Activated CD4-positive, alpha-beta T cell treated with anti-CD3 and anti-CD28 coated beads, Interleukin-2, amount 10 ng/mL, durations not matched to agents 7 days and 5 days (primary cell): Measurements from ENCODE around the gene SEPHS1. TPM values are rescaled to one million over a fixed set of nuclear protein-coding genes. Genes with fewer than 3 reads are reported as not detected.
"Not testable (repeated sequence)": the region's sequence is repeated elsewhere in the genome, so short reads cannot be mapped to it uniquely, and the experiment has no call there.

Source experiments
- CTCF ChIA-PET: fragments of 350-600 bp; sonication (Branson Sonifier 250); formaldehyde crosslinking; loops from one replicate; lab custom pipeline; 2021; ENCODE audit warnings: antibody characterized with exemption; lab: Charles Lee
- POLR2A ChIA-PET: fragments of 350-600 bp; sonication (Branson Sonifier 250); formaldehyde crosslinking; loops from one replicate; lab custom pipeline; 2021; ENCODE audit warnings: antibody characterized with exemption; lab: Charles Lee
- DNase-seq: peaks from one replicate; pipeline ENCODE4 v3.0.0-alpha.2; 2020
- H3K27ac Mint-ChIP-seq: one replicate; pipeline ENCODE4 v1.8.0; 2021; ENCODE audit warnings: mild to moderate bottlenecking, moderate library complexity, mixed read lengths
- H3K27me3 Mint-ChIP-seq: one replicate; pipeline ENCODE4 v1.8.0; 2021; ENCODE audit warnings: mixed read lengths
- H3K36me3 Mint-ChIP-seq: one replicate; pipeline ENCODE4 v1.8.0; 2021; ENCODE audit warnings: low read depth, mixed read lengths
- H3K4me1 Mint-ChIP-seq: one replicate; pipeline ENCODE4 v1.8.0; 2021; ENCODE audit warnings: mixed read lengths
- H3K4me3 Mint-ChIP-seq: one replicate; pipeline ENCODE4 v1.8.0; 2021; ENCODE audit warnings: mild to moderate bottlenecking, moderate library complexity, mixed read lengths
- H3K9me3 Mint-ChIP-seq: one replicate; pipeline ENCODE4 v1.8.0; 2021; ENCODE audit warnings: mixed read lengths
- total RNA-seq, 2 experiments: library from RNA; stranded (reverse); gene quantifications; one replicate each; pipeline ENCODE4 v1.2.3, GENCODE V29; 2021

The SEPHS1 gene
- total RNA-seq, 2 experiments from 2014 or later: 74.4 to 74.9 TPM

GRCh38 chr10:13294784-13295183 lies 53.3 kb downstream of the SEPHS1 start:
- no peak for DNase-seq
- H3K4me3 Mint-ChIP-seq: no peak overlapping the region
- H3K4me1 Mint-ChIP-seq: peaks cover 6% of the 10 kb centered on the region
- ChIA-PET CTCF (interaction anchor here (0.6 kb wide), 1 partner anchor 369 kb away, joined by 5 read pairs; no protein-coding TSS in a partner anchor), POLR2A (no interaction called here)
- no peaks in the 10 kb centered on the region for H3K9me3 Mint-ChIP-seq
- no peak overlapping the region for H3K27ac Mint-ChIP-seq
- H3K36me3 Mint-ChIP-seq: peaks cover 4% of the 10 kb centered on the region
- H3K27me3 Mint-ChIP-seq: no peaks in the 10 kb centered on the region

GRCh38 chr10:13291821-13292773 lies 56.0 kb downstream of the SEPHS1 start:
- H3K4me3 Mint-ChIP-seq: no peak overlapping the region
- POLR2A ChIA-PET: no interaction called here

GRCh38 chr10:13291061-13291460 lies 57.0 kb downstream of the SEPHS1 start:
- ChIA-PET CTCF (interaction anchor here (4.6 kb wide), 1 partner anchor 10 kb away, joined by 32 read pairs; the partner anchor contains the start of gene PHYH), POLR2A (no interaction called here)
- H3K9me3 Mint-ChIP-seq: no peaks in the 10 kb centered on the region

More at GRCh38 chr10:13291821-13292773, 56.0 kb downstream of the SEPHS1 start:
- CTCF ChIA-PET: interaction anchor here (0.6 to 4.6 kb wide), 3 partner anchors 9 to 155 kb away, joined by 3 to 32 read pairs (median 3); partner anchors contain the start of gene PHYH
- H3K27me3 Mint-ChIP-seq: no peaks in the 10 kb centered on the region
- no peak overlapping the region for H3K27ac Mint-ChIP-seq
- no peaks in the 10 kb centered on the region for H3K9me3 Mint-ChIP-seq
- H3K4me1 Mint-ChIP-seq: peaks cover 11% of the 10 kb centered on the region
- H3K36me3 Mint-ChIP-seq: peaks cover 8% of the 10 kb centered on the region
- no peak for DNase-seq

GRCh38 chr10:13284050-13284449 lies 64.0 kb downstream of the SEPHS1 start:
- H3K9me3 Mint-ChIP-seq: no peaks in the 10 kb centered on the region
- peaks cover 4% of the 10 kb centered on the region for H3K36me3 Mint-ChIP-seq
- POLR2A ChIA-PET: no interaction called here
- CTCF ChIA-PET: interaction anchor here (0.6 kb wide), 1 partner anchor 500 kb away, joined by 4 read pairs; no protein-coding TSS in a partner anchor
- DNase-seq: no peak
- no peak overlapping the region for H3K27ac Mint-ChIP-seq
- no peaks in the 10 kb centered on the region for H3K27me3 Mint-ChIP-seq
- H3K4me3 Mint-ChIP-seq: no peak overlapping the region
- H3K4me1 Mint-ChIP-seq: peaks cover 9% of the 10 kb centered on the region

More at GRCh38 chr10:13291061-13291460, 57.0 kb downstream of the SEPHS1 start:
- Mint-ChIP-seq H3K4me3 (no peak overlapping the region), H3K36me3 (peaks cover 8% of the 10 kb centered on the region), H3K4me1 (peaks cover 11% of the 10 kb centered on the region), H3K27ac (no peak overlapping the region), H3K27me3 (no peaks in the 10 kb centered on the region)
- DNase-seq: no peak

GRCh38 chr10:13282348-13282747 lies 65.7 kb downstream of the SEPHS1 start:
- H3K9me3 Mint-ChIP-seq, H3K36me3 Mint-ChIP-seq, POLR2A ChIA-PET, H3K27ac Mint-ChIP-seq, H3K4me3 Mint-ChIP-seq, DNase-seq, H3K4me1 Mint-ChIP-seq, H3K27me3 Mint-ChIP-seq: not testable (repeated sequence)
- CTCF ChIA-PET: interaction anchor here (0.6 to 1.0 kb wide), 3 partner anchors 44 to 657 kb away, joined by 3 to 6 read pairs (median 4); no protein-coding TSS in a partner anchor

- no peak overlapping the region for H3K27ac Mint-ChIP-seq
- no peaks in the 10 kb centered on the region for H3K27me3 Mint-ChIP-seq
- no peak overlapping the region for H3K4me3 Mint-ChIP-seq
- no peaks in the 10 kb centered on the region for H3K36me3 Mint-ChIP-seq
- CTCF ChIA-PET: interaction anchor here (0.7 kb wide), 1 partner anchor 25 kb away, joined by 3 read pairs; no protein-coding TSS in a partner anchor
- H3K9me3 Mint-ChIP-seq: no peaks in the 10 kb centered on the region
- H3K4me1 Mint-ChIP-seq: peaks cover 1% of the 10 kb centered on the region
- DNase-seq: no peak
- POLR2A ChIA-PET: no interaction called here
These were observed 71.2 kb downstream of the SEPHS1 start for GRCh38 chr10:13276749-13277365.

- CTCF ChIA-PET, H3K4me1 Mint-ChIP-seq, H3K27me3 Mint-ChIP-seq, POLR2A ChIA-PET, H3K27ac Mint-ChIP-seq, H3K9me3 Mint-ChIP-seq, H3K4me3 Mint-ChIP-seq, DNase-seq, H3K36me3 Mint-ChIP-seq: not testable (repeated sequence)
These were observed 71.9 kb downstream of the SEPHS1 start for GRCh38 chr10:13276146-13276545.

GRCh38 chr10:13272164-13272571 lies 75.9 kb downstream of the SEPHS1 start:
- DNase-seq: no peak
- Mint-ChIP-seq H3K36me3 (no peaks in the 10 kb centered on the region), H3K27ac (no peak overlapping the region), H3K9me3 (no peaks in the 10 kb centered on the region), H3K4me1 (peaks cover 7% of the 10 kb centered on the region), H3K27me3 (no peaks in the 10 kb centered on the region), H3K4me3 (no peak overlapping the region)
- ChIA-PET POLR2A (no interaction called here), CTCF (interaction anchor here (0.6 kb wide), 1 partner anchor 30 kb away, joined by 6 read pairs; no protein-coding TSS in a partner anchor)

- DNase-seq: peak; percentile 54
- H3K4me3 Mint-ChIP-seq: no peak overlapping the region
- CTCF ChIA-PET: interaction anchor here (0.6 to 0.7 kb wide), 2 partner anchors 31 kb away, joined by 3 to 6 read pairs; no protein-coding TSS in a partner anchor
These were observed 76.4 kb downstream of the SEPHS1 start for GRCh38 chr10:13271552-13272163.

GRCh38 chr10:13270877-13271551 lies 77.1 kb downstream of the SEPHS1 start:
- Mint-ChIP-seq H3K9me3 (no peaks in the 10 kb centered on the region), H3K27me3 (no peaks in the 10 kb centered on the region), H3K27ac (no peak overlapping the region), H3K4me1 (peaks cover 7% of the 10 kb centered on the region), H3K4me3 (no peak overlapping the region), H3K36me3 (no peaks in the 10 kb centered on the region)
- no peak for DNase-seq
- CTCF ChIA-PET: interaction anchor here (0.7 kb wide), 1 partner anchor 31 kb away, joined by 3 read pairs; no protein-coding TSS in a partner anchor
- POLR2A ChIA-PET: no interaction called here

More at GRCh38 chr10:13271552-13272163, 76.4 kb downstream of the SEPHS1 start:
- POLR2A ChIA-PET: no interaction called here
- no peaks in the 10 kb centered on the region for H3K36me3 Mint-ChIP-seq
- no peak overlapping the region for H3K27ac Mint-ChIP-seq
- H3K4me1 Mint-ChIP-seq: peaks cover 7% of the 10 kb centered on the region
- no peaks in the 10 kb centered on the region for H3K9me3 Mint-ChIP-seq
- H3K27me3 Mint-ChIP-seq: no peaks in the 10 kb centered on the region

GRCh38 chr10:13268841-13269240 lies 79.3 kb downstream of the SEPHS1 start:
- ChIA-PET POLR2A (no interaction called here), CTCF (no interaction called here)
- no peaks in the 10 kb centered on the region for H3K27me3 Mint-ChIP-seq
- no peak overlapping the region for H3K4me3 Mint-ChIP-seq
- peaks cover 7% of the 10 kb centered on the region for H3K4me1 Mint-ChIP-seq
- DNase-seq: no peak
- no peaks in the 10 kb centered on the region for H3K9me3 Mint-ChIP-seq
- H3K27ac Mint-ChIP-seq: no peak overlapping the region
- no peaks in the 10 kb centered on the region for H3K36me3 Mint-ChIP-seq

GRCh38 chr10:13268310-13268709 lies 79.8 kb downstream of the SEPHS1 start:
- Mint-ChIP-seq H3K27ac (no peak overlapping the region), H3K4me1 (peaks cover 7% of the 10 kb centered on the region), H3K4me3 (no peak overlapping the region), H3K27me3 (no peaks in the 10 kb centered on the region), H3K36me3 (no peaks in the 10 kb centered on the region), H3K9me3 (no peaks in the 10 kb centered on the region)
- CTCF ChIA-PET: interaction anchor here (1.0 kb wide), 1 partner anchor 18 kb away, joined by 3 read pairs; no protein-coding TSS in a partner anchor
- POLR2A ChIA-PET: no interaction called here
- no peak for DNase-seq
